ENCODE data around the gene COTL1.

Gene COTL1

GRCh38 chr16:84548971-84549844 is 68.7 kb downstream of the COTL1 start:
- no peak for DNase-seq (ENCODE audit: low spot score)

GRCh38 chr16:84548508-84548907 is 69.4 kb downstream of the COTL1 start:
- no peak for DNase-seq (ENCODE audit: low spot score)

GRCh38 chr16:84547546-84548061 is 70.3 kb downstream of the COTL1 start:
- DNase-seq (ENCODE audit: low spot score) = no peak

- no peak for DNase-seq (ENCODE audit: low spot score)
Observed at GRCh38 chr16:84546669-84547545, 71.0 kb downstream of the COTL1 start.

GRCh38 chr16:84545114-84545737 is 72.7 kb downstream of the COTL1 start:
- no peak for DNase-seq (ENCODE audit: low spot score)

GRCh38 chr16:84544031-84544773 is 73.7 kb downstream of the COTL1 start:
- no peak for DNase-seq (ENCODE audit: low spot score)

GRCh38 chr16:84543253-84543652 is 74.6 kb downstream of the COTL1 start:
- DNase-seq (ENCODE audit: low spot score) = no peak

- DNase-seq (ENCODE audit: low spot score) = no peak
Observed at GRCh38 chr16:84541999-84542817, 75.7 kb downstream of the COTL1 start.

- DNase-seq (ENCODE audit: low spot score) = no peak
Observed at GRCh38 chr16:84540194-84540593, 77.7 kb downstream of the COTL1 start.

- no peak for DNase-seq (ENCODE audit: low spot score)
Observed at GRCh38 chr16:84538222-84538840, 79.5 kb downstream of the COTL1 start.

- DNase-seq (ENCODE audit: low spot score) = no peak
Observed at GRCh38 chr16:84537491-84538151, 80.3 kb downstream of the COTL1 start.

GRCh38 chr16:84535851-84536250 is 82.0 kb downstream of the COTL1 start:
- no peak for DNase-seq (ENCODE audit: low spot score)

- no peak for DNase-seq (ENCODE audit: low spot score)
Observed at GRCh38 chr16:84535408-84535807, 82.5 kb downstream of the COTL1 start.

GRCh38 chr16:84534815-84535214 is 83.1 kb downstream of the COTL1 start:
- DNase-seq (ENCODE audit: low spot score) = no peak

GRCh38 chr16:84532855-84533486 is 84.9 kb downstream of the COTL1 start:
- DNase-seq (ENCODE audit: low spot score) = no peak

- peak; percentile 92 for DNase-seq (ENCODE audit: low spot score)
Observed at GRCh38 chr16:84532291-84532724, 85.6 kb downstream of the COTL1 start.

- DNase-seq (ENCODE audit: low spot score) = no peak
Observed at GRCh38 chr16:84531671-84532111, 86.2 kb downstream of the COTL1 start.

- no peak for DNase-seq (ENCODE audit: low spot score)
Observed at GRCh38 chr16:84530590-84530989, 87.3 kb downstream of the COTL1 start.

GRCh38 chr16:84529607-84530006 is 88.3 kb downstream of the COTL1 start:
- no peak for DNase-seq (ENCODE audit: low spot score)

Data from AG20443 (cell line).